AG09319 (cell line): ENCODE results near the gene KAT7.

ENCODE experiments used
- DNase-seq: peaks from one replicate; pipeline ENCODE4 v3.0.0-alpha.2; 2010; ENCODE audit warnings: low read depth; ENCODE audit errors: extremely low read depth
- CTCF ChIP-seq: IDR thresholded peaks from 2 replicates; pipeline ENCODE4 v1.5.1; 2011; ENCODE audit warnings: low read depth, mild to moderate bottlenecking, inconsistent platforms, low read length, moderate library complexity

Gene KAT7

GRCh38 chr17:49862781-49863331 is 74.4 kb downstream of the KAT7 start:
- DNase-seq = no peak
- no peak for TF ChIP-seq CTCF

DNA sequence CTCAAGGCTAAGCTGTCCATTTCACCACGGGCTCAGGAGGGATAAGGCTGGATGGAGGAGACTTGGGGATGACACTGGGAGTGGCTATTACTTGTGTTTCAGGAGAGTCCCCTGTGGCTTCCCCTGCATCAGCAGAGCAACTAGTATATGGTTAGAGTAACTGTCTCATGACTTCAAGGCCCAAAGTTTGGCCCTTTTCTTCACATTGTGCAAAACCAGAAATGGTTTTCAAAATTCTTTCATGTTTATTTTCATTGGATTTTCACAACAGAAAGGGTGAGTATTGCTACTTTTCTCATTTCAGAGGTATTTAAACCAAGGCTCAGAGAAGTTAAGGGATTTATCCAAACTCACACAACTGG is 77.5 kb downstream of the KAT7 start:
- no peak for DNase-seq
- no peak for TF ChIP-seq CTCF

- no peak for TF ChIP-seq CTCF
- DNase-seq = no peak
Observed at GRCh38 chr17:49866882-49867413, 78.5 kb downstream of the KAT7 start.

GRCh38 chr17:49869038-49869374 is 80.5 kb downstream of the KAT7 start:
- no peak for TF ChIP-seq CTCF
- DNase-seq = no peak

GRCh38 chr17:49870298-49870697 is 81.8 kb downstream of the KAT7 start:
- TF ChIP-seq CTCF = no peak
- no peak for DNase-seq

GRCh38 chr17:49871211-49871610 is 82.7 kb downstream of the KAT7 start:
- no peak for TF ChIP-seq CTCF
- no peak for DNase-seq

GRCh38 chr17:49872754-49873377 is 84.4 kb downstream of the KAT7 start:
- no peak for TF ChIP-seq CTCF
- no peak for DNase-seq
